IMR-90 (cell line): ENCODE results near the gene ADGRG6. TPM values are rescaled to one million over a fixed set of nuclear protein-coding genes. Genes with fewer than 3 reads are reported as not detected.

Source experiments
- ATAC-seq: fragments of 200-7000 bp; cut with Tn5 transposase; 2 replicates; pipeline ENCODE4 v1.9.1; 2020; ENCODE audit warnings: low read depth, mild to moderate bottlenecking, moderate library complexity
- BruUV-seq: library from RNA; stranded (reverse); fragments of 400-500 nt; replicated peaks from 2 replicates; lab custom pipeline; 2021; lab: Mats Ljungman, UMichigan
- CTCF ChIA-PET: fragments of 300-600 bp; formaldehyde crosslinking; extraction: SDS; loops from one replicate; lab custom pipeline; 2021; ENCODE audit warnings: antibody characterized with exemption; lab: Yijun Ruan, JAX
- POLR2A ChIA-PET: fragments of 300-600 bp; sonication (Branson Sonifier 250); formaldehyde crosslinking; loops from one replicate; lab custom pipeline; 2022; ENCODE audit warnings: antibody characterized with exemption; ENCODE audit not compliant: unreplicated experiment; lab: Charles Lee
- DNase-seq: peaks from one replicate; pipeline ENCODE4 v3.0.0; 2013
- H2AFZ ChIP-seq: replicated peaks from 2 replicates; pipeline ENCODE3; 2013; ENCODE audit warnings: low read length, mild to moderate bottlenecking; ENCODE audit not compliant: poor library complexity
- H2AK5ac ChIP-seq: 2 replicates; pipeline ENCODE4 v1.6.1; 2013; ENCODE audit warnings: low read depth, low read length, inconsistent platforms
- H2AK9ac ChIP-seq: replicated peaks from 2 replicates; pipeline ENCODE3; 2013; ENCODE audit warnings: mild to moderate bottlenecking, low read depth, low read length, moderate library complexity; ENCODE audit not compliant: poor library complexity
- H2BK120ac ChIP-seq: 2 replicates; pipeline ENCODE4 v1.6.1; 2013; ENCODE audit warnings: low read depth, low read length, inconsistent platforms
- H2BK15ac ChIP-seq: 3 replicates; pipeline ENCODE4 v1.6.1; 2013; ENCODE audit warnings: low read depth, low read length, inconsistent platforms
- H2BK20ac ChIP-seq: 2 replicates; pipeline ENCODE4 v1.6.1; 2013; ENCODE audit warnings: low read depth, mild to moderate bottlenecking, inconsistent platforms, low read length, moderate library complexity
- H2BK5ac ChIP-seq: 2 replicates; pipeline ENCODE4 v1.6.1; 2013; ENCODE audit warnings: mild to moderate bottlenecking, low read depth, low read length, inconsistent platforms; ENCODE audit not compliant: poor library complexity, severe bottlenecking
- H3K14ac ChIP-seq: replicated peaks from 2 replicates; pipeline ENCODE4 v1.6.1; 2013; ENCODE audit warnings: low read depth, low read length, inconsistent platforms
- H3K18ac ChIP-seq: 2 replicates; pipeline ENCODE4 v1.6.1; 2013; ENCODE audit warnings: low read depth, low read length, control low read depth
- H3K23ac ChIP-seq: 2 replicates; pipeline ENCODE4 v1.6.1; 2013; ENCODE audit warnings: low read depth, low read length, inconsistent platforms
- H3K27ac ChIP-seq: 2 replicates; pipeline ENCODE4 v1.5.1; 2013; ENCODE audit warnings: mild to moderate bottlenecking, control low read depth, low read length; ENCODE audit not compliant: insufficient read depth
- H3K27me3 ChIP-seq: 2 replicates; pipeline ENCODE4 v1.6.1; 2013; ENCODE audit warnings: low read length; ENCODE audit not compliant: control insufficient read depth, insufficient read depth
- H3K36me3 ChIP-seq: 2 replicates; pipeline ENCODE4 v1.6.1; 2013; ENCODE audit warnings: low read length, mixed read lengths; ENCODE audit not compliant: control insufficient read depth, insufficient read depth
- H3K4ac ChIP-seq: 2 replicates; pipeline ENCODE4 v1.6.1; 2013; ENCODE audit warnings: low read depth, low read length, inconsistent platforms
- H3K4me1 ChIP-seq: 2 replicates; pipeline ENCODE4 v1.6.1; 2013; ENCODE audit warnings: low read length, mixed read lengths; ENCODE audit not compliant: control insufficient read depth, insufficient read depth
- H3K4me2 ChIP-seq: 2 replicates; pipeline ENCODE4 v1.6.1; 2013; ENCODE audit warnings: low read depth, mild to moderate bottlenecking, control low read depth, low read length, moderate library complexity
- H3K4me3 ChIP-seq: 2 replicates; pipeline ENCODE4 v1.5.1; 2013; ENCODE audit warnings: low read depth, mild to moderate bottlenecking, control low read depth, low read length, moderate library complexity; ENCODE audit not compliant: insufficient read depth
- H3K56ac ChIP-seq: 2 replicates; pipeline ENCODE4 v1.6.1; 2013; ENCODE audit warnings: low read length, inconsistent platforms; ENCODE audit not compliant: insufficient read depth; ENCODE audit errors: extremely low read depth
- H3K79me1 ChIP-seq, 2 experiments: 2 replicates each; pipeline ENCODE4 v1.6.1; 2013; ENCODE audit warnings: low read length in 2 of 2, inconsistent platforms in 1 of 2, low read depth in 1 of 2
- H3K9ac ChIP-seq: 2 replicates; pipeline ENCODE4 v1.6.1; 2013; ENCODE audit warnings: low read depth, low read length, control low read depth
- H3K9me1 ChIP-seq: 2 replicates; pipeline ENCODE4 v1.6.1; 2013; ENCODE audit warnings: low read length, inconsistent platforms; ENCODE audit not compliant: insufficient read depth
- H3K9me3 ChIP-seq: 2 replicates; pipeline ENCODE4 v1.6.1; 2013; ENCODE audit warnings: low read length; ENCODE audit not compliant: control insufficient read depth, insufficient read depth
- H4K20me1 ChIP-seq: 2 replicates; pipeline ENCODE4 v1.6.1; 2013; ENCODE audit warnings: low read length, inconsistent platforms; ENCODE audit not compliant: insufficient read depth
- H4K5ac ChIP-seq: 2 replicates; pipeline ENCODE4 v1.6.1; 2013; ENCODE audit warnings: mild to moderate bottlenecking, low read depth, low read length, control low read depth
- H4K8ac ChIP-seq, 2 experiments: 2 replicates each; pipeline ENCODE4 v1.6.1; 2013; ENCODE audit warnings: low read depth in 2 of 2, low read length in 2 of 2, control low read depth in 1 of 2, inconsistent platforms in 1 of 2
- H4K91ac ChIP-seq: 2 replicates; pipeline ENCODE4 v1.6.1; 2013; ENCODE audit warnings: low read depth, low read length, inconsistent platforms; ENCODE audit not compliant: insufficient read depth
- CEBPB ChIP-seq: IDR thresholded peaks from 2 replicates; pipeline ENCODE4 v1.6.1; 2012; ENCODE audit warnings: low read depth, low read length, improper control_type of control experiment
- CHD1 ChIP-seq: IDR thresholded peaks from 2 replicates; pipeline ENCODE4 v1.6.1; 2012; ENCODE audit warnings: low read depth, low read length, improper control_type of control experiment
- CTCF ChIP-seq: conservative IDR thresholded peaks from 2 replicates; pipeline ENCODE4 v1.5.1; 2012; ENCODE audit warnings: mild to moderate bottlenecking, low read depth, low read length, improper control_type of control experiment
- MAFK ChIP-seq: IDR thresholded peaks from 2 replicates; pipeline ENCODE4 v1.6.1; 2012; ENCODE audit warnings: low read depth, low read length, improper control_type of control experiment
- MXI1 ChIP-seq: IDR thresholded peaks from 2 replicates; pipeline ENCODE4 v1.6.1; 2012; ENCODE audit warnings: low read depth, mild to moderate bottlenecking, low read length, moderate library complexity, borderline replicate concordance
- NFE2L2 ChIP-seq: fragments of 150-350 bp; IDR thresholded peaks from 2 replicates; pipeline ENCODE4 v1.6.1; 2016; ENCODE audit warnings: low read depth, mild to moderate bottlenecking, low read length
- POLR2A ChIP-seq: IDR thresholded peaks from 2 replicates; pipeline ENCODE4 v1.6.1; 2012; ENCODE audit warnings: mild to moderate bottlenecking, low read depth, low read length
- RCOR1 ChIP-seq: IDR thresholded peaks from 2 replicates; pipeline ENCODE4 v1.6.1; 2012; ENCODE audit warnings: mild to moderate bottlenecking, low read length, improper control_type of control experiment; ENCODE audit not compliant: insufficient replicate concordance
- SMC3 ChIP-seq: fragments of 150-350 bp; IDR thresholded peaks from 2 replicates; pipeline ENCODE4 v1.6.1; 2016; ENCODE audit warnings: low read depth, mild to moderate bottlenecking, antibody characterized with exemption, low read length, moderate library complexity
- WGBS, 2 experiments: methylation state at CpG; one replicate each; pipeline versions ENCODE4 v1.1.5 to v1.1.7; 2013; ENCODE audit warnings: missing lambda C conversion rate in 2 of 2; ENCODE audit not compliant: insufficient read length in 1 of 2; ENCODE audit errors: extremely low coverage in 2 of 2; 5-methylcytosine and 5-hydroxymethylcytosine counted together
- dilution Hi-C: fragments of 300-500 bp; cut with HindIII; formaldehyde crosslinking; loops from one replicate; pipeline ENCODE4 v1.14.3; 2018; ENCODE audit warnings: low sequenced_read_pairs; ENCODE audit not compliant: unreplicated experiment
- in situ Hi-C: fragments of 300-500 bp; cut with MboI; formaldehyde crosslinking; loops from 3 replicates; pipeline ENCODE4 v1.14.3; 2019; ENCODE audit warnings: low sequenced_read_pairs, inconsistent platforms, mixed read lengths
- intact Hi-C: fragments of 100-400 bp; cut with micrococcal nuclease; formaldehyde crosslinking; loops from 2 replicates; pipeline ENCODE4 v1.10.0; 2022
- polyA plus RNA-seq, 3 experiments: library from polyadenylated mRNA; depleted of rRNA; stranded (reverse); fragments of >200 nt; gene quantifications; 2 replicates each; pipeline ENCODE4 v1.2.3, GENCODE V29; 2012; ENCODE audit warnings: low replicate concordance in 1 of 3
- total RNA-seq: library from RNA; depleted of rRNA; stranded (reverse); fragments of >200 nt; gene quantifications from 2 replicates; pipeline ENCODE4 v1.2.3, GENCODE V29; 2012
- TF ChIP-seq, protein P1 (sequence below): fragments of 150-350 bp; IDR thresholded peaks from 2 replicates; pipeline ENCODE4 v1.6.1; 2017; ENCODE audit warnings: mild to moderate bottlenecking, antibody characterized with exemption, low read length, low read depth
- TF ChIP-seq, protein P2 (sequence below): fragments of 150-350 bp; IDR thresholded peaks from 2 replicates; pipeline ENCODE4 v1.6.1; 2016; ENCODE audit warnings: low read depth, mild to moderate bottlenecking, low read length, moderate library complexity, borderline replicate concordance

The ADGRG6 gene
- total and polyA plus RNA-seq, 2 of the 4 experiments (the other 2 are of a cell fraction) = 10.0 to 20.3 TPM

DNA sequence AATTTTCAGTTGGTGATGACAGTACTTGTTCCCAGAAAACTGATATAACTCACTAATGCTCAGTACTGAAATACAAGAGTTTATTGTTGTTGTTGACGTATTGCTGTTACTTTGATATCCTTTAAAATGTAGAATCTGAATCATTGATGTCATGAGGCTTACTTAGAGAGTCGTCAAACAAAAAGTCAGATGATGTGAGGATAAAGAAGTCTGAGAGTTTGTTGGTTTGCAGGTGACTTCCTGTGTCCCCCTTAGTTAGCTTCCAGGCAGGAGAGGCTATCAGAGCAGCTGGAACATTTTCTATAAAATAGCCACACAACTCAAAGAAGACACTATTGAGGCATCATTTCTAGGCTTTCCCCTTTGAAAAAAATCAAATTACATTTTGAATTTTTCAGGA lies 97.9 kb downstream of the ADGRG6 start:
- in situ Hi-C loops = no loop called here
- H2AFZ ChIP-seq = no peak overlapping the region

More for the DNA sequence above, 97.9 kb downstream of the ADGRG6 start:
- no TSS peak for BruUV-seq
- H3K36me3 ChIP-seq = no peaks in the 10 kb centered on the region; the same call in 1 of the 2 replicates
- intact Hi-C loops (no loop called here), dilution Hi-C loops (no loop called here)
- H2BK120ac ChIP-seq = no peak overlapping the region
- WGBS, 2 experiments = no CpG with 5 or more reads among the region's 2 CpGs
- TF ChIP-seq MAFK (no peak), CTCF (no peak), CHD1 (no peak), POLR2A (no peak), NFE2L2 (no peak), RCOR1 (no peak), CEBPB (no peak), SMC3 (no peak), MXI1 (no peak)
- TF ChIP-seq, protein P1, sequence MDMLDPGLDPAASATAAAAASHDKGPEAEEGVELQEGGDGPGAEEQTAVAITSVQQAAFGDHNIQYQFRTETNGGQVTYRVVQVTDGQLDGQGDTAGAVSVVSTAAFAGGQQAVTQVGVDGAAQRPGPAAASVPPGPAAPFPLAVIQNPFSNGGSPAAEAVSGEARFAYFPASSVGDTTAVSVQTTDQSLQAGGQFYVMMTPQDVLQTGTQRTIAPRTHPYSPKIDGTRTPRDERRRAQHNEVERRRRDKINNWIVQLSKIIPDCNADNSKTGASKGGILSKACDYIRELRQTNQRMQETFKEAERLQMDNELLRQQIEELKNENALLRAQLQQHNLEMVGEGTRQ = no peak
- TF ChIP-seq, protein P2, sequence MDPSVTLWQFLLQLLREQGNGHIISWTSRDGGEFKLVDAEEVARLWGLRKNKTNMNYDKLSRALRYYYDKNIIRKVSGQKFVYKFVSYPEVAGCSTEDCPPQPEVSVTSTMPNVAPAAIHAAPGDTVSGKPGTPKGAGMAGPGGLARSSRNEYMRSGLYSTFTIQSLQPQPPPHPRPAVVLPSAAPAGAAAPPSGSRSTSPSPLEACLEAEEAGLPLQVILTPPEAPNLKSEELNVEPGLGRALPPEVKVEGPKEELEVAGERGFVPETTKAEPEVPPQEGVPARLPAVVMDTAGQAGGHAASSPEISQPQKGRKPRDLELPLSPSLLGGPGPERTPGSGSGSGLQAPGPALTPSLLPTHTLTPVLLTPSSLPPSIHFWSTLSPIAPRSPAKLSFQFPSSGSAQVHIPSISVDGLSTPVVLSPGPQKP = no peak
- H3K9me1 ChIP-seq = 0 out of 2 replicates have a peak, but pooled peaks cover 4% of the 10 kb centered on the region
- H3K27ac ChIP-seq = no peak overlapping the region
- CTCF ChIA-PET = no interaction called here
- H3K79me1 ChIP-seq = no peaks in the 10 kb centered on the region
- H3K23ac ChIP-seq = no peak overlapping the region
- H4K20me1 ChIP-seq = no peaks in the 10 kb centered on the region
- no peak overlapping the region for H2BK5ac ChIP-seq
- H2BK20ac ChIP-seq = no peak overlapping the region
- H3K9me3 ChIP-seq = no peaks in the 10 kb centered on the region
- no peak overlapping the region for H3K4ac ChIP-seq
- H2AK5ac ChIP-seq = no peak overlapping the region
- no peak overlapping the region for H3K4me3 ChIP-seq
- H3K4me1 ChIP-seq = peaks cover 3% of the 10 kb centered on the region; the same call in 1 of the 2 replicates
- H3K4me2 ChIP-seq = no peak overlapping the region
- H2AK9ac ChIP-seq = no peak overlapping the region
- H2BK15ac ChIP-seq = no peak overlapping the region
- POLR2A ChIA-PET = no interaction called here
- H4K91ac ChIP-seq = no peak overlapping the region
- H3K27me3 ChIP-seq = no peaks in the 10 kb centered on the region
- ATAC-seq (no peak), DNase-seq (no peak)
- no peak overlapping the region for H4K8ac ChIP-seq
- no peak overlapping the region for H3K9ac ChIP-seq
- H3K18ac ChIP-seq = no peak overlapping the region
- no peak overlapping the region for H3K56ac ChIP-seq
- no peak overlapping the region for H4K5ac ChIP-seq
- no peak overlapping the region for H3K14ac ChIP-seq
